ENCODE measurements around the gene C8A. TPM values are rescaled to one million over a fixed set of nuclear protein-coding genes. Genes with fewer than 3 reads are reported as not detected.

Gene C8A
- total RNA-seq, 2 donors from 2014 or later: not detected

DNA sequence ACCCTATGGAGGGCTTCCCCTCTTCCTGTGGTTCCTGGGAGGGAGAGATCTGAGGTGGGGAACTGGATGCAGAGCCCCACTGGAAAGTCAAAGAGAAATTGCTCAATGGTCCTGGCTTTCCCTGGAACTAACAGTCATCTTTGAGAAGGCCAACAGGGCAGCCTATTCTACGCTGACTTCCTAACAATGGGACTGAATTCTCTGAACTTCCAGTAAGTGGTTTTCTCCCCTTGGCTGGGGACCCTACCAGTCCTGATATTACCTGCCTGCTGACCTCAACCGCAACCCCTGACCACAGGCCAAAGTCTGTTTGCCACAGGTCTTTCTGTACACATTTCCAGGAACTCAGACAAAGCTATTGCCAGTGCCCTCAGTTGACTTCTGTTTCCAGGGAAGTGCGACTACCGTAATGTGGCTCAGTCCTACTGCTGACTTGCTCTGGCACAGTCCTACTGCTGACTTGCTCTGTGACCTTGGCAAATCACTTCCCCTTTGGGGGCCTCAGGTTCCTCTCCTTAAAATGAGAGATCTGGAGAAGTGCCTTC, 55.9 kb downstream of the C8A start:
- Mint-ChIP-seq H3K27me3 (ENCODE audit: insufficient read depth) (peaks cover 14% of the 10 kb centered on the region), H3K4me3 (no peak overlapping the region), H3K27ac (no peak overlapping the region), H3K9me3 (no peaks in the 10 kb centered on the region), H3K4me1 (peaks cover 13% of the 10 kb centered on the region), H3K36me3 (ENCODE audit: low read depth) (no peaks in the 10 kb centered on the region)
- no peak overlapping the region for H3K27ac ChIP-seq (ENCODE audit: low read depth, low read length)
- no peak overlapping the region for H3K9ac ChIP-seq (ENCODE audit: extremely low read depth, low read length, poor library complexity, severe bottlenecking)
- TF ChIP-seq, protein P1, sequence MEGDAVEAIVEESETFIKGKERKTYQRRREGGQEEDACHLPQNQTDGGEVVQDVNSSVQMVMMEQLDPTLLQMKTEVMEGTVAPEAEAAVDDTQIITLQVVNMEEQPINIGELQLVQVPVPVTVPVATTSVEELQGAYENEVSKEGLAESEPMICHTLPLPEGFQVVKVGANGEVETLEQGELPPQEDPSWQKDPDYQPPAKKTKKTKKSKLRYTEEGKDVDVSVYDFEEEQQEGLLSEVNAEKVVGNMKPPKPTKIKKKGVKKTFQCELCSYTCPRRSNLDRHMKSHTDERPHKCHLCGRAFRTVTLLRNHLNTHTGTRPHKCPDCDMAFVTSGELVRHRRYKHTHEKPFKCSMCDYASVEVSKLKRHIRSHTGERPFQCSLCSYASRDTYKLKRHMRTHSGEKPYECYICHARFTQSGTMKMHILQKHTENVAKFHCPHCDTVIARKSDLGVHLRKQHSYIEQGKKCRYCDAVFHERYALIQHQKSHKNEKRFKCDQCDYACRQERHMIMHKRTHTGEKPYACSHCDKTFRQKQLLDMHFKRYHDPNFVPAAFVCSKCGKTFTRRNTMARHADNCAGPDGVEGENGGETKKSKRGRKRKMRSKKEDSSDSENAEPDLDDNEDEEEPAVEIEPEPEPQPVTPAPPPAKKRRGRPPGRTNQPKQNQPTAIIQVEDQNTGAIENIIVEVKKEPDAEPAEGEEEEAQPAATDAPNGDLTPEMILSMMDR (conservative IDR thresholded peaks at IDR 0.05): no peak
- WGBS, 2 experiments (ENCODE audit: insufficient coverage in 1 of 2, insufficient read length in 1 of 2): 90 to 96% methylated on average over 3 to 4 of the region's 4 CpGs
- DNase-seq: no peak
- peaks cover 13% of the 10 kb centered on the region for H3K4me1 ChIP-seq (ENCODE audit: control insufficient read depth, insufficient read depth, low read length)
- H3K4me3 ChIP-seq (ENCODE audit: low read length): no peak overlapping the region
- no peaks in the 10 kb centered on the region for H3K27me3 ChIP-seq (ENCODE audit: control insufficient read depth, insufficient read depth, low read length, poor library complexity, severe bottlenecking)
- no peaks in the 10 kb centered on the region for H3K9me3 ChIP-seq (ENCODE audit: control insufficient read depth, low read length)
- H3K36me3 ChIP-seq (ENCODE audit: control insufficient read depth, insufficient read depth, low read length): no peaks in the 10 kb centered on the region

- no peaks in the 10 kb centered on the region for H3K9me3 ChIP-seq (ENCODE audit: control insufficient read depth, low read length)
- TF ChIP-seq, protein P1 (conservative IDR thresholded peaks at IDR 0.05): no peak
- no peak overlapping the region for H3K27ac ChIP-seq (ENCODE audit: low read depth, low read length)
- WGBS, 2 experiments (ENCODE audit: insufficient coverage in 1 of 2, insufficient read length in 1 of 2): 89 to 90% methylated on average over 6 to 7 of the region's 7 CpGs
- H3K27me3 ChIP-seq (ENCODE audit: control insufficient read depth, insufficient read depth, low read length, poor library complexity, severe bottlenecking): no peaks in the 10 kb centered on the region
- Mint-ChIP-seq H3K27ac (no peak overlapping the region), H3K9me3 (no peaks in the 10 kb centered on the region), H3K4me1 (peaks cover 18% of the 10 kb centered on the region), H3K27me3 (ENCODE audit: insufficient read depth) (peaks cover 11% of the 10 kb centered on the region), H3K4me3 (no peak overlapping the region), H3K36me3 (ENCODE audit: low read depth) (no peaks in the 10 kb centered on the region)
- H3K36me3 ChIP-seq (ENCODE audit: control insufficient read depth, insufficient read depth, low read length): no peaks in the 10 kb centered on the region
- H3K4me1 ChIP-seq (ENCODE audit: control insufficient read depth, insufficient read depth, low read length): peaks cover 18% of the 10 kb centered on the region
- no peak overlapping the region for H3K4me3 ChIP-seq (ENCODE audit: low read length)
- no peak overlapping the region for H3K9ac ChIP-seq (ENCODE audit: extremely low read depth, low read length, poor library complexity, severe bottlenecking)
- DNase-seq: no peak
These were observed 56.7 kb downstream of the C8A start for GRCh38 chr1:56911098-56911938.

DNA sequence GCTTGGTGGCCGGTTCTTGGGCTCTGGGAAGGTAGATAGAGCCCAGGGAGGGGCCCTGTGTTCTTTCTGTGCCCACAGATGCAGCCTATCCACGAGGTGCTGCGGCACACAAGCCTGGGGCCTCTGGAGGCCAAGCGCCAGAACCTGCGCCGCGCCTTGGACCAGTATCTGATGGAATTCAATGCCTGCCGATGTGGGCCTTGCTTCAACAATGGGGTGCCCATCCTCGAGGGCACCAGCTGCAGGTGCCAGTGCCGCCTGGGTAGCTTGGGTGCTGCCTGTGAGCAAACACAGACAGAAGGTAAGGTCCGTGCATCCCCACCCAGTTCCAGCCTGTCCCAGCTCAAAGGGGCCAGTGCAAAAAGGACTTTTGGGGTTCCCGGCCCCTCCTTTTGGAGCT, 57.7 kb downstream of the C8A start:
- no peak overlapping the region for H3K4me3 Mint-ChIP-seq
- H3K27ac Mint-ChIP-seq: no peak overlapping the region
- DNase-seq: no peak
- Histone ChIP-seq H3K36me3 (ENCODE audit: control insufficient read depth, insufficient read depth, low read length) (no peaks in the 10 kb centered on the region), H3K27ac (ENCODE audit: low read depth, low read length) (no peak overlapping the region), H3K9me3 (ENCODE audit: control insufficient read depth, low read length) (no peaks in the 10 kb centered on the region), H3K27me3 (ENCODE audit: control insufficient read depth, insufficient read depth, low read length, poor library complexity, severe bottlenecking) (no peaks in the 10 kb centered on the region), H3K4me3 (ENCODE audit: low read length) (no peak overlapping the region), H3K9ac (ENCODE audit: extremely low read depth, low read length, poor library complexity, severe bottlenecking) (no peak overlapping the region), H3K4me1 (ENCODE audit: control insufficient read depth, insufficient read depth, low read length) (peaks cover 24% of the 10 kb centered on the region)
- peaks cover 11% of the 10 kb centered on the region for H3K27me3 Mint-ChIP-seq (ENCODE audit: insufficient read depth)
- H3K9me3 Mint-ChIP-seq: no peaks in the 10 kb centered on the region
- TF ChIP-seq, protein P1 (conservative IDR thresholded peaks at IDR 0.05): no peak
- H3K4me1 Mint-ChIP-seq: peaks cover 26% of the 10 kb centered on the region
- WGBS, 2 experiments (ENCODE audit: insufficient coverage in 1 of 2, insufficient read length in 1 of 2): 96 to 99% methylated on average over 10 to 12 of the region's 12 CpGs
- H3K36me3 Mint-ChIP-seq (ENCODE audit: low read depth): no peaks in the 10 kb centered on the region

Measured in endodermal cell (in vitro differentiated cells).